Stimulated activated CD8-positive, alpha-beta memory T cell treated with anti-CD3 and anti-CD28 coated beads, Interleukin-4, amount 100 ng/mL, for 4 hours (primary cell): ENCODE results near the gene ARHGEF10L.

Source experiments
- DNase-seq, 2 donors: peaks; one replicate each; pipeline ENCODE4 v3.0.0-alpha.2; 2020; ENCODE audit warnings: low read depth in 2 of 2, low spot score in 1 of 2

The ARHGEF10L gene

DNA sequence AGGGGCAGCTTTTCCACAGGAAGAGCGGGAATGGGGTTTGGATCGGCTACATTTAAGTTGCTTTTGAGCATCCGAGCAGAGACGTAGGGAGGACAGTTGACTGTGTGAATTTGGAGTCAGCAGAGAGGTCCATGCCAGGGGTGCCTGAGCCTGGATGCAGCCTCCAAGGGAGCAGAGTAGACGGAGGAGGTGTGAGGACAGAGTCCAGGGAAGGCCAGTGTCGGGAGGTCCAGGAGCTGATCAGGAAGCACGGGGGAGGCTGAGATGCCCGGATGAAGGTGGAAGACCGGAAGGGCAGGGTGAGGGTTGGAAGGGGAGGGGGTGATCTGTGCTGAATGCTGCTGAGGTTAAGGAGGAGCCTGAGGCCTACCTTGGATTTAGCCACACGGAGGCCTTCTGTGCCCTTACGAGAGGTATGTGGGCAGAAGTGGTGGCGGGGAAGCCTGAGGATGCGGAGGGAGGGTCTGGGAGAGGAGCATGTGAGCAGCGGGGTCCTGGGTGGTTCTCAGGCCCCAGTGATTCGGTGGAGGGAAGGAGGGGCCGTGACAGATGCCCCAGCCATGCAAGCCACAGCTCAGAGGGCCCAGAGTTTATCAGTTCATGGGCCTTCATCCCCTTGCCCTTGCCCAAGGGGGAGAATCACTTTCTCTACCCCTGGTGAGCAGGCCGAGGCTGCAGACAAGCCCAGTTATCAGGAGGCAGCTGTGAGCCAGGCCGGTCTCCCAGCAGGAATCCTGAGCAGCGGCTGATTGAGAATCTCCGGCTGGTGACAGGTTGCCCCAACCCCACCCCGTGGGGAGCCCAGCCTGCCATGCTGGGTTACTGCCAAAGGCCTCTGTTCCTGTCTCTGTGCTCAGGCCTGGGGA is 161.7 kb downstream of the ARHGEF10L start:
- DNase-seq: no peak

GRCh38 chr1:17704176-17704575 is 164.7 kb downstream of the ARHGEF10L start:
- no peak for DNase-seq

GRCh38 chr1:17706445-17706844 is 166.9 kb downstream of the ARHGEF10L start:
- DNase-seq: no peak

- DNase-seq: no peak
Observed at GRCh38 chr1:17709981-17710380, 170.5 kb downstream of the ARHGEF10L start.

DNA sequence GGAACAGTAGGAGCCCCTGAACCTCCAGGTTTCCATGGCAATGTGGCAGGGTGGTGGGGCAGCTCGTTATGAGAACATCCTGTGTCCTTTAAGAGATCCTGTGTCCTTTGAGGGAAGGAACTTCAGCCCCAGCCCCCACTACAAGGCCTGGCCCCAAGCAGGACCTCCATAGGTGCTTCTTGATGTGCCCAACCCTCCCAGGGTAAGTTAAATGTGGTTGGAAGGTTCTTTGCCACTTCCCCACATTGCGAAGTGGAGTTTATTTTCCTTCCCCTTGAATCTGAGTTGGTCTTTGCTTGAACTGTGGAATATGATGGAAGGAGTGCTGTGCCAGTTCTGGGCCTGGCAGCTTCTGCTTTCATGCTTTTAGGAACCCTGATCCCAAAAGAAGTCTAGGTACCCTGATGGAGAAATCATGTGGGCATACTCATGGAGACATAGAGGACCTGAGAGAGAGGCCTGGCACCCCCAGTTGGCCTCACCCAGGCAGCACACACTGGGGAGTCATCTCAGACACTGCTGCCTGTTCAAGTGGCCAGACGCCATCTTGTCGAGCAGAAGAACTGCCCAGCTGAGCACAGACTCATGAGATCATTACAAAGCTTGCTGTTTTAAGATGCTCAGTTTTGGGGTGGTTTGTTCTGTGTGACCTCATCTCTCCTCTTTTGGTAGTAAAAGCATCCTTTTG is 171.5 kb downstream of the ARHGEF10L start:
- DNase-seq: no peak

DNA sequence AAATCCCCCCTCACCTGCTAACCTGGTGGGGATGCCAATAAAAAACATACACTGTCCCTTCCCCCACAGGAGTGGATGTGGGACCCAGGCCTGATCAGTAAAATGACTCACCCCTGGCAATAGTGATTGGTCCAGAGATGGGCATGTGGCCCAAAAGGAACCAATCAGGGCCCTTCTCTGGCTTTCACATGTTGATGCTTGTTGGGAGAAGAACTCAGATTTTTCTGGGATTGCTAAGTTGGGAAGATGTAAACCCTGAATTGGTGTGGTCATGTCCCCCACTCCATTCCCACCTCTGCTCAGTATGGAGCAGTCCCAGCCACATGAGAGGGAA is 172.0 kb downstream of the ARHGEF10L start:
- no peak for DNase-seq

DNA sequence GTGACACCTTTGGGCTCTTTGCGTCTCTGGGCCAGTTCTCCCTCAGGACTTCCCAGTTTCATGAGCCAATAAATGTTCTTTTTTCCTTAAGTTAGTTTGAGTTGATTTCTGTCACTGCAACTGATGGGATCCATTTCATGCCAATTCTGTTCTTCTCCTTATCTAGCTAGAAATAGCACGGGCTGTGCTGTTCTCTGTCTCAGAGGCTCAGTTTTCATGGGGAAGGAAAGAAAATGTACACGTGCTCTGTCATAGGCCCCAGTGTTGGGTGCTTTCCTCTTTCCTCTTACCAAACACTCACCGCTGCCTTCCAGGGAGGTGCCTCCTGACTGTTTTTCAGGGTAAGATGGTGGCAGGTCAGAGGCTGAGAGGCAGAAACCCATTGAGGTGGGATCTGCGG is 172.4 kb downstream of the ARHGEF10L start:
- no peak for DNase-seq

GRCh38 chr1:17713993-17714392 is 174.5 kb downstream of the ARHGEF10L start:
- DNase-seq: no peak

- no peak for DNase-seq
Observed at GRCh38 chr1:17717594-17718535, 178.4 kb downstream of the ARHGEF10L start.

GRCh38 chr1:17719874-17720273 is 180.4 kb downstream of the ARHGEF10L start:
- DNase-seq: no peak

GRCh38 chr1:17721444-17721843 is 181.9 kb downstream of the ARHGEF10L start:
- DNase-seq: no peak

- no peak for DNase-seq
Observed at GRCh38 chr1:17723684-17724083, 184.2 kb downstream of the ARHGEF10L start.

- DNase-seq: no peak
Observed at GRCh38 chr1:17724150-17724549, 184.7 kb downstream of the ARHGEF10L start.

GRCh38 chr1:17725084-17725719 is 185.7 kb downstream of the ARHGEF10L start:
- no peak for DNase-seq

- no peak for DNase-seq
Observed at GRCh38 chr1:17725811-17726582, 186.5 kb downstream of the ARHGEF10L start.

- DNase-seq: no peak
Observed at GRCh38 chr1:17728123-17728712, 188.7 kb downstream of the ARHGEF10L start.

- DNase-seq: no peak
Observed at GRCh38 chr1:17729248-17729647, 189.8 kb downstream of the ARHGEF10L start.

DNA sequence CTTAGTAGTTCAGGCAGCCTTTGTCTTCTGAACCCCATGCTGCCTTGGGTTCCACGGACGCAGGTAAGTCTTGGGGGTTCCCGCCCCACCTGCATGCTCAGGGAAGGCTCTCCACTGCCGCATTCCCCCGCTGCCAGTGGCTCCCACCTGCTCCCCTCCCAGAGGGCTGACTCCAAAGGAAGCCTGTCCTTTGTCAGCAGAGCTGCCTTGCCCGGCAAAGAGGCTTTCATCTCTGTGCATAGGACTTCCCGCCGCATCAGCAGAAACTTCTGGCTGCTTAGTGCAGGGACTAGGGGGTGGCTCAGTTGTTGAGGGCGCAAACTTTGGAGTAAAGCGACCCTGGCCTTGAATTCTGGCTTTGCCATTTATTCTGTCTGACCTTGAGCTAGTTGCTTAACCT is 190.4 kb downstream of the ARHGEF10L start:
- no peak for DNase-seq

- DNase-seq: no peak
Observed at GRCh38 chr1:17731460-17731859, 192.0 kb downstream of the ARHGEF10L start.

DNA sequence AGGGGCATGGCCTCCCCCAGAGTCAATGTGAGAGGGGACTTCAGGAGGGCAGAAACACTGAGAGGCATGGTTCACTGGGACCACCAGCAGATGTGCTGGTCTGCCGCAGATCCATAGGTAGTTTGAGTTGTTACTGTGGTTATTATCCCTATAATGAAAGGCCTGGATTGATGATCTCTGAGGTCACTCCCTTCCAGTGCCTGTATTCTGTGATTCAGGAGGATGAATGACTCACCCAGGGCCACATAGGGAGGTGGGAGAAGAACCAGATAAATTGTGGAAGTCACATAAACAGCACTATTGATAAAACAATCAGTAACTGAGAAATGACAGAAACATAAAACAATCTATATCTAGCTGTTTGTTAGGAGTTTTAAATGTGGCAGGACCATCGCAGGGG is 193.0 kb downstream of the ARHGEF10L start:
- DNase-seq: no peak
